AG04450 (cell line): ENCODE data around the gene LASP1. TPM values are rescaled to one million over a fixed set of nuclear protein-coding genes. Genes with fewer than 3 reads are reported as not detected.

ENCODE experiments used
- CTCF ChIA-PET: fragments of 300-600, 350-600 bp; formaldehyde crosslinking; extraction: SDS; loops from one replicate; lab custom pipeline; 2022; ENCODE audit warnings: antibody characterized with exemption, inconsistent platforms; lab: Charles Lee
- POLR2A ChIA-PET: fragments of 350-600 bp; formaldehyde crosslinking; extraction: SDS; loops from one replicate; lab custom pipeline; 2021; ENCODE audit warnings: antibody characterized with exemption, inconsistent platforms; lab: Yijun Ruan, JAX
- DNase-seq: peaks from one replicate; pipeline ENCODE4 v3.0.0-alpha.2; 2011; ENCODE audit warnings: low read depth, low spot score
- H3K27ac ChIP-seq: one replicate; pipeline ENCODE4 v1.5.1; 2012; ENCODE audit warnings: low read depth, low read length, control low read depth
- H3K27me3 ChIP-seq: one replicate; pipeline ENCODE4 v1.6.0; 2012; ENCODE audit warnings: low read length; ENCODE audit not compliant: control insufficient read depth, insufficient read depth
- H3K4me3 ChIP-seq: 2 replicates; pipeline ENCODE4 v1.5.1; 2011; ENCODE audit warnings: mild to moderate bottlenecking, low read depth, low read length, control low read depth
- H3K9me3 ChIP-seq: 2 replicates; pipeline ENCODE4 v1.5.1; 2012; ENCODE audit warnings: low read length; ENCODE audit not compliant: control insufficient read depth, insufficient read depth
- polyA plus RNA-seq: library from polyadenylated mRNA; depleted of rRNA; stranded (reverse); fragments of >200 nt; gene quantifications from 2 replicates; pipeline ENCODE4 v1.2.3, GENCODE V29; 2011; rRNA removed
- small RNA-seq: library from RNA; depleted of rRNA; stranded (forward); fragments of <200 nt; gene quantifications from one replicate; pipeline ENCODE3, GENCODE V24; 2012; ENCODE audit warnings: low read depth; ENCODE audit not compliant: insufficient read length
- TF ChIP-seq, protein P1 (sequence below): IDR thresholded peaks from 2 replicates; pipeline ENCODE4 v1.5.1; 2011; ENCODE audit warnings: low read depth, low read length, control low read depth, inconsistent platforms

Gene LASP1
- polyA plus RNA-seq, 1 experiment: 181 TPM

DNA sequence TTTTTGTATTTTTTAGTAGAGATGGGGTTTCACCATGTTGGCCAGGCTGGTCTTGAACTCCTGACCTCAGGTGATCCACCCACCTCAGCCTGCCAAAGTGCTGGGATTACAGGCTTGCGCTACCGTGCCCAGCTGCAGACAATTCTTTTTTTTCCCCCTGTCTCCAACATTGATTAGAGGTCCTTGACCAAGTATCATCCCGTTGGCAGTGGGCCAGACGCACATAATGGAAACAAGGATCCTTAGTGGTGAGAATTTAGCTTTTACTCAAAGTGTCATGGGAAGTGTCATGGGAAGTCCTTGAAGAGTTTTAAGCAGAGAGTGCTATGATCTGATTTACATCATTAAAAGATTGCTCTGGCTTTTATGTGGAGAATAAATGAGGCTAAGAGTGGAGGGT is 99.4 kb downstream of the LASP1 start:
- ChIA-PET POLR2A (no interaction called here), CTCF (no interaction called here)
- H3K27me3 ChIP-seq: no peaks in the 10 kb centered on the region
- TF ChIP-seq, protein P1, sequence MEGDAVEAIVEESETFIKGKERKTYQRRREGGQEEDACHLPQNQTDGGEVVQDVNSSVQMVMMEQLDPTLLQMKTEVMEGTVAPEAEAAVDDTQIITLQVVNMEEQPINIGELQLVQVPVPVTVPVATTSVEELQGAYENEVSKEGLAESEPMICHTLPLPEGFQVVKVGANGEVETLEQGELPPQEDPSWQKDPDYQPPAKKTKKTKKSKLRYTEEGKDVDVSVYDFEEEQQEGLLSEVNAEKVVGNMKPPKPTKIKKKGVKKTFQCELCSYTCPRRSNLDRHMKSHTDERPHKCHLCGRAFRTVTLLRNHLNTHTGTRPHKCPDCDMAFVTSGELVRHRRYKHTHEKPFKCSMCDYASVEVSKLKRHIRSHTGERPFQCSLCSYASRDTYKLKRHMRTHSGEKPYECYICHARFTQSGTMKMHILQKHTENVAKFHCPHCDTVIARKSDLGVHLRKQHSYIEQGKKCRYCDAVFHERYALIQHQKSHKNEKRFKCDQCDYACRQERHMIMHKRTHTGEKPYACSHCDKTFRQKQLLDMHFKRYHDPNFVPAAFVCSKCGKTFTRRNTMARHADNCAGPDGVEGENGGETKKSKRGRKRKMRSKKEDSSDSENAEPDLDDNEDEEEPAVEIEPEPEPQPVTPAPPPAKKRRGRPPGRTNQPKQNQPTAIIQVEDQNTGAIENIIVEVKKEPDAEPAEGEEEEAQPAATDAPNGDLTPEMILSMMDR: no peak
- H3K27ac ChIP-seq: no peak overlapping the region
- H3K9me3 ChIP-seq: peaks cover 4% of the 10 kb centered on the region; the same call in 1 of the 2 replicates
- DNase-seq: no peak
- no peak overlapping the region for H3K4me3 ChIP-seq

DNA sequence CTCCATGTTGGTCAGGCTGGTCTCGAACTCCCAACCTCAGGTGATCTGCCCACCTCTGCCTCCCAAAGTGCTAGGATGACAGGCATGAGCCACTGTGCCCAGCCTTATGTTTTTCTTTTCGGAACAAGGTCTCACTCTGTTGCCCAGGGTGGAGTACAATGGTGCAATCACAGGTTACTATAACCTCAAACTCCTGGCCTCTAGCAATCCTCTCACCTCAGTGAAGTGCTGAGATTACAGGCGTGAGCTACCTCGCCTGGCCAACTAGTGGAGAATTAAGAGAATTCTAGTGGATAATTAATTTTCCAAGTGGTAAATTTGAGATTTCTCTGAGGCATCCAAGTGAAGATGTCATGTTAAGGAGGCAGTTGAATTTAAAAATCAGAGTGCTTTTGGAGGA is 100.3 kb downstream of the LASP1 start:
- no peak for DNase-seq
- ChIA-PET CTCF (no interaction called here), POLR2A (no interaction called here)
- Histone ChIP-seq H3K27ac (no peak overlapping the region), H3K27me3 (no peaks in the 10 kb centered on the region), H3K9me3 (peaks cover 4% of the 10 kb centered on the region; the same call in 1 of the 2 replicates), H3K4me3 (no peak overlapping the region)
- TF ChIP-seq, protein P1: no peak

DNA sequence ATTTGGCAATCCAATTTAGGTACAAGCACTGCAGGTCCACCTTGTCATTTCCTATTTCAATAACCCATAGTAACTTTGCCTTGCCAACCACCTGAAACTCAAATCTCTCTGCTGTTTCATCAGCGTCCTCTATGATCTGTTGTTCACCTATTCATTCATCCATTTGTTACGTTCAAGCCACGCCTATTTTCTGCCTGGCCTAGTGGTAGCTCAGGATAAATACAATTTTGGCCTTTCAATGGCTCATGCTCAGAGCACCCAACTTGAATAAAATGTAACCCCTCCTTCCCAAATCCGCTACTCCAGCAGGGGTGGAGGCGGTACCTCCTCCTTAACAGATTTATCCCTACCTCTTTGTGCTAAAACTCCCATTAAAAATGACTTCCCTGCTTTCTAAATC is 100.9 kb downstream of the LASP1 start:
- Histone ChIP-seq H3K4me3 (no peak overlapping the region), H3K27me3 (no peaks in the 10 kb centered on the region), H3K9me3 (peaks cover 4% of the 10 kb centered on the region; the same call in 1 of the 2 replicates), H3K27ac (no peak overlapping the region)
- POLR2A ChIA-PET: no interaction called here
- CTCF ChIA-PET: interaction anchor here (1.4 kb wide), 1 partner anchor 12 kb away, joined by 10 read pairs; no protein-coding TSS in a partner anchor
- TF ChIP-seq, protein P1: no peak
- DNase-seq: no peak

Small RNA genes lying within 50 kb of the gene (small RNA-seq; reads per million reads assigned to genes)
- gene MIR4727 (not detected), gene MIR6779 (not detected), gene SNORA21 (not detected), gene SNORA21B (not detected)

Other genes with a start within 250 kb of the LASP1 start
- gene EPOP, start 195.1 kb upstream of the LASP1 start, polyA plus RNA-seq: 0.16 and 0.17 TPM in 2 replicates
- 16.4 and 17.3 TPM in 2 replicates for gene MLLT6, start 164.8 kb upstream of the LASP1 start, polyA plus RNA-seq
- 6.5 and 9.8 TPM in 2 replicates for gene CISD3, start 139.7 kb upstream of the LASP1 start, polyA plus RNA-seq
- 13.5 and 18.0 TPM in 2 replicates for gene PCGF2, start 121.7 kb upstream of the LASP1 start, polyA plus RNA-seq
- 234 and 276 TPM in 2 replicates for gene PSMB3, start 117.3 kb upstream of the LASP1 start, polyA plus RNA-seq
- 36.8 and 38.6 TPM in 2 replicates for gene PIP4K2B, start 70.5 kb upstream of the LASP1 start, polyA plus RNA-seq
- 13.3 and 15.3 TPM in 2 replicates for gene CWC25, start 44.7 kb upstream of the LASP1 start, polyA plus RNA-seq
- 2,769 and 3,155 TPM in 2 replicates for gene RPL23, start 16.3 kb upstream of the LASP1 start, polyA plus RNA-seq
- gene FBXO47, start 97.3 kb downstream of the LASP1 start, polyA plus RNA-seq: not detected in 2 replicates